ENCODE measurements around the gene HERC3. TPM values are rescaled to one million over a fixed set of nuclear protein-coding genes. Genes with fewer than 3 reads are reported as not detected.

The HERC3 gene
- total and polyA plus RNA-seq, 2 donors (not counting 1 experiment from before 2014, with no cell fraction given) = 24.0 to 78.1 TPM

DNA sequence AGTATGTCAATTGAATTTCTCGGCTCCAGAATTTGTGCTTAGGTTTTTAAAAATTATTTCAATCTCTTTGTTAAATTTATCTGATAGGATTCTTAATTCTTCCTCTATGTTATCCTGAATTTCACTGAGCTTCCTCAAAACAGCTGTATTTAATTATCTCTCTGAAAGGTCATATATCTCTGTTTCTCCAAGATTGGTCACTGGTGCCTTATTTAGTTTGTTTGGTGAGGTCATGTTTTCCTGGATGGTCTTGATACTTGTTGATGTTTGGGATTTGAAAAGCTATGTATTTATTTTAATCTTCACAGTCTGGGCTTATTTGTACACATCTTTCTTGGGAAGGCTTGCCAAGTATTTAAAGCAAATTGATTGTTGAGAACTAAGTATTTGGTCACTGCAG lies 24.7 kb upstream of the HERC3 start:
- TF ChIP-seq, protein P1, sequence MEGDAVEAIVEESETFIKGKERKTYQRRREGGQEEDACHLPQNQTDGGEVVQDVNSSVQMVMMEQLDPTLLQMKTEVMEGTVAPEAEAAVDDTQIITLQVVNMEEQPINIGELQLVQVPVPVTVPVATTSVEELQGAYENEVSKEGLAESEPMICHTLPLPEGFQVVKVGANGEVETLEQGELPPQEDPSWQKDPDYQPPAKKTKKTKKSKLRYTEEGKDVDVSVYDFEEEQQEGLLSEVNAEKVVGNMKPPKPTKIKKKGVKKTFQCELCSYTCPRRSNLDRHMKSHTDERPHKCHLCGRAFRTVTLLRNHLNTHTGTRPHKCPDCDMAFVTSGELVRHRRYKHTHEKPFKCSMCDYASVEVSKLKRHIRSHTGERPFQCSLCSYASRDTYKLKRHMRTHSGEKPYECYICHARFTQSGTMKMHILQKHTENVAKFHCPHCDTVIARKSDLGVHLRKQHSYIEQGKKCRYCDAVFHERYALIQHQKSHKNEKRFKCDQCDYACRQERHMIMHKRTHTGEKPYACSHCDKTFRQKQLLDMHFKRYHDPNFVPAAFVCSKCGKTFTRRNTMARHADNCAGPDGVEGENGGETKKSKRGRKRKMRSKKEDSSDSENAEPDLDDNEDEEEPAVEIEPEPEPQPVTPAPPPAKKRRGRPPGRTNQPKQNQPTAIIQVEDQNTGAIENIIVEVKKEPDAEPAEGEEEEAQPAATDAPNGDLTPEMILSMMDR (IDR thresholded peaks at IDR 0.05) = no peak
- TF ChIP-seq EZH2 (IDR thresholded peaks at IDR 0.05; ENCODE audit: borderline replicate concordance, insufficient read depth, low read depth, low read length, poor library complexity, severe bottlenecking) = no peak
- ChIA-PET CTCF (no interaction called here), POLR2A (no interaction called here)
- intact Hi-C loops (cut with micrococcal nuclease) = no loop called here
- WGBS (ENCODE audit: insufficient coverage) = no CpG with 5 or more reads among the region's 1 CpG
- ATAC-seq (ENCODE audit: low read depth) (no peak), DNase-seq (no peak)
- Histone ChIP-seq H3K4me1 (ENCODE audit: control insufficient read depth in 2 of 2, insufficient read depth in 2 of 2, low read length in 2 of 2) (no peaks in the 10 kb centered on the region), H3K9me3 (ENCODE audit: control extremely low read depth in 1 of 3, control insufficient read depth in 2 of 3, insufficient read depth in 1 of 3, low read length in 2 of 3) (no peaks in the 10 kb centered on the region), H3K79me2 (ENCODE audit: control insufficient read depth, insufficient read depth, low read length) (no peaks in the 10 kb centered on the region), H3K27me3 (replicated peaks in 1 of 4; ENCODE audit: control extremely low read depth in 1 of 4, control insufficient read depth in 3 of 4, insufficient read depth in 4 of 4, low read length in 3 of 4) (no peaks in the 10 kb centered on the region), H3K27ac (ENCODE audit: low read length in 2 of 2) (no peak overlapping the region), H3K4me2 (replicated peaks; ENCODE audit: low read depth, low read length, poor library complexity, severe bottlenecking) (no peak overlapping the region), H4K20me1 (ENCODE audit: control insufficient read depth, insufficient read depth, low read length, poor library complexity, severe bottlenecking) (no peaks in the 10 kb centered on the region), H3K36me3 (replicated peaks in 1 of 2; ENCODE audit: control extremely low read depth in 1 of 2, control insufficient read depth in 1 of 2, extremely low read depth in 1 of 2, insufficient read depth in 2 of 2, low read length in 1 of 2) (no peaks in the 10 kb centered on the region), H3K9ac (ENCODE audit: low read length) (no peak overlapping the region), H2AFZ (ENCODE audit: insufficient read depth, low read depth, low read length, poor library complexity, severe bottlenecking) (no peak overlapping the region), H3K4me3 (ENCODE audit: control extremely low read depth in 1 of 5, extremely low read depth in 1 of 5, insufficient read depth in 1 of 5, low read depth in 2 of 5, low read length in 4 of 5) (no peak overlapping the region)
- H3K4me3 Mint-ChIP-seq = no peak overlapping the region
- H3K27me3 Mint-ChIP-seq = peaks cover 29% of the 10 kb centered on the region
- H3K27ac Mint-ChIP-seq = no peak overlapping the region
- peaks cover 2% of the 10 kb centered on the region for H3K4me1 Mint-ChIP-seq
- no peaks in the 10 kb centered on the region for H3K9me3 Mint-ChIP-seq (ENCODE audit: insufficient read depth)

DNA sequence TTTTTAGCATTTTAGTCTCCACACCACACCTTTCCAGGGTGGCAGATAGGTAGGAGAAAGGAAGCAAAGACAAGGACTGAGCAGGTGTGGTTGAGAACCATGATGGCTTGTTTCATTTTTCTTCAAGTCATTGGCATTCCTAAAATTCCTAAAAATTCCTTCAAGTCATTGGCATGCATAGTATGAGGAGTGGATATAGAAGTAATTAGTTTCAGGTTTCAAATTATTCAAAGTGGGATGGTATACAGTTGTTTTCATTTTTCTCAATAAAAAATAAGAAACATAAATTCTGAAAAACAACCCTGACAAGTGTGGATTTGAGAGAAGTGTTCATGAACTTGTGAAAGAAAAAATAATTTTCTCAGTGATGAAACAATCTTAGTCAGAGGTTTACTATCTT lies 22.3 kb upstream of the HERC3 start:
- POLR2A ChIA-PET = no interaction called here
- Mint-ChIP-seq H3K4me1 (peaks cover 2% of the 10 kb centered on the region), H3K9me3 (ENCODE audit: insufficient read depth) (no peaks in the 10 kb centered on the region), H3K27me3 (peaks cover 18% of the 10 kb centered on the region), H3K4me3 (no peak overlapping the region), H3K27ac (no peak overlapping the region)
- Histone ChIP-seq H4K20me1 (ENCODE audit: control insufficient read depth, insufficient read depth, low read length, poor library complexity, severe bottlenecking) (no peaks in the 10 kb centered on the region), H3K27ac (ENCODE audit: low read length in 2 of 2) (no peak overlapping the region), H3K9me3 (ENCODE audit: control extremely low read depth in 1 of 3, control insufficient read depth in 2 of 3, insufficient read depth in 1 of 3, low read length in 2 of 3) (no peaks in the 10 kb centered on the region), H2AFZ (ENCODE audit: insufficient read depth, low read depth, low read length, poor library complexity, severe bottlenecking) (no peak overlapping the region), H3K9ac (ENCODE audit: low read length) (no peak overlapping the region), H3K27me3 (replicated peaks in 1 of 4; ENCODE audit: control extremely low read depth in 1 of 4, control insufficient read depth in 3 of 4, insufficient read depth in 4 of 4, low read length in 3 of 4) (no peaks in the 10 kb centered on the region), H3K4me1 (ENCODE audit: control insufficient read depth in 2 of 2, insufficient read depth in 2 of 2, low read length in 2 of 2) (no peaks in the 10 kb centered on the region), H3K4me3 (ENCODE audit: control extremely low read depth in 1 of 5, extremely low read depth in 1 of 5, insufficient read depth in 1 of 5, low read depth in 2 of 5, low read length in 4 of 5) (no peak overlapping the region), H3K79me2 (ENCODE audit: control insufficient read depth, insufficient read depth, low read length) (no peaks in the 10 kb centered on the region), H3K4me2 (replicated peaks; ENCODE audit: low read depth, low read length, poor library complexity, severe bottlenecking) (no peak overlapping the region), H3K36me3 (replicated peaks in 1 of 2; ENCODE audit: control extremely low read depth in 1 of 2, control insufficient read depth in 1 of 2, extremely low read depth in 1 of 2, insufficient read depth in 2 of 2, low read length in 1 of 2) (no peaks in the 10 kb centered on the region)
- no peak for DNase-seq
- ATAC-seq (ENCODE audit: low read depth) = no peak
- TF ChIP-seq EZH2 (IDR thresholded peaks at IDR 0.05; ENCODE audit: borderline replicate concordance, insufficient read depth, low read depth, low read length, poor library complexity, severe bottlenecking) = no peak
- TF ChIP-seq, protein P1 (IDR thresholded peaks at IDR 0.05) = no peak
- intact Hi-C loops (cut with micrococcal nuclease) = no loop called here
- CTCF ChIA-PET = no interaction called here
